Upper lobe of left lung (tissue), 4 donors: ENCODE results near the gene MCAT.

Experiments used
- CTCF ChIP-seq, 6 experiments: fragments of 450-650 bp in 4 of 6; fragments of 200-600 bp in 2 of 6; sonication (generic) in 2 of 6; IDR thresholded peaks; one replicate each; pipeline ENCODE4 v1.5.1; 2016 to 2019; ENCODE audit warnings: antibody characterized with exemption in 6 of 6
- POLR2A ChIP-seq, 4 donors: fragments of 450-650 bp; IDR thresholded peaks; one replicate each; pipeline ENCODE4 v1.5.1; 2016 to 2017; ENCODE audit warnings: antibody characterized with exemption in 4 of 4, mild to moderate bottlenecking in 2 of 4

DNA sequence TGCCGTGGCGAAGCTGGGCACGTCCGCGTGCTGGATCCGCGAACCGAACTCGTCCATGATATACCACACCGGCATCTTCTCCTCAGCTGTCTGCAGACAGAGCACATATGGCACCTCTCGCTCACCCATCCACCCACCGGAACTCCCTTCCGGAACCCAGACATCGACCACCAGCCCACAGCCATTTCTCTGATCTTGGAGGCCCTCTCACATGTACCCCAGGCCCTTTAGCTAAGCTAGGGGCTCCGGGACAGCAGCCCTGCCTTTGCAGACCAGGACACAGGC is 36.7 kb upstream of the MCAT start:
- TF ChIP-seq POLR2A (IDR thresholded peaks at IDR 0.05) (no peak), CTCF (IDR thresholded peaks at IDR 0.05) (no peak)
